ENCODE results near the gene LRRC45. TPM values are rescaled to one million over a fixed set of nuclear protein-coding genes. Genes with fewer than 3 reads are reported as not detected.
A peak's percentile ranks its signal among the peaks of the same experiment; 100 is the strongest.

Gene LRRC45
- total and polyA plus RNA-seq, 9 of the 15 experiments (the other 6 are each of a cell fraction or from before 2014, with no cell fraction given): 3.5 to 21.5 (median 11.2) TPM; not detected in 2

GRCh38 chr17:81991684-81992305 is 31.3 kb upstream of the LRRC45 start:
- H3K9me1 ChIP-seq (ENCODE audit: control insufficient read depth, insufficient read depth, low read length): peaks cover 3% of the 10 kb centered on the region
- H4K20me1 ChIP-seq (replicated peaks; ENCODE audit: control insufficient read depth, insufficient read depth, low read length): no peaks in the 10 kb centered on the region
- ATAC-seq (no peak), DNase-seq (ENCODE audit: extremely low read depth in 1 of 4, low spot score in 3 of 4) (no peak), FAIRE-seq (no peak)
- CTCF ChIA-PET (ENCODE audit: low intra/inter-chr PET ratio): no interaction called here
- intact Hi-C loops (cut with micrococcal nuclease) (no loop called here), in situ Hi-C loops (cut with MboI) (no loop called here)
- no peaks in the 10 kb centered on the region for H3K79me2 ChIP-seq (ENCODE audit: control insufficient read depth, insufficient read depth, low read length)
- H3K27ac ChIP-seq (ENCODE audit: extremely low read depth, low read depth, low read length): no peak overlapping the region
- H3K9me3 ChIP-seq (replicated peaks; ENCODE audit: control insufficient read depth, insufficient read depth, low read depth, low read length): no peaks in the 10 kb centered on the region
- peak overlapping the region in 1 of 2 experiments; percentile 79; a peak in 1 of 4 replicates for H3K9ac ChIP-seq (ENCODE audit: insufficient read depth in 1 of 2, low read depth in 2 of 2, low read length in 2 of 2)
- H3K4me3 ChIP-seq: no peak overlapping the region
- BruUV-seq (replicated peaks): no TSS peak
- POLR2A ChIA-PET: no interaction called here
- peaks cover 6% of the 10 kb centered on the region; the same call in 1 of the 3 replicates for H3K36me3 ChIP-seq (ENCODE audit: control insufficient read depth, insufficient read depth, low read length)
- WGBS (ENCODE audit: insufficient coverage, low coverage, missing lambda C conversion rate): 88% methylated on average over 30 of the region's 31 CpGs
- H3K27me3 ChIP-seq (ENCODE audit: control insufficient read depth in 2 of 2, insufficient read depth in 2 of 2, low read length in 2 of 2): no peaks in the 10 kb centered on the region
- peaks cover 0 to 57% of the 10 kb centered on the region in 2 experiments; a peak in 2 of 5 replicates for H3K4me1 ChIP-seq (replicated peaks in 1 of 2; ENCODE audit: control insufficient read depth in 2 of 2, insufficient read depth in 2 of 2, low read length in 2 of 2)
- no peak overlapping the region for H3K4me2 ChIP-seq (ENCODE audit: insufficient read depth, low read length)
- no peak overlapping the region for H2AFZ ChIP-seq (ENCODE audit: low read depth, low read length)
- TF ChIP-seq POLR2G (IDR thresholded peaks at IDR 0.05; ENCODE audit: low read depth, low read length) (no peak), MLLT1 (IDR thresholded peaks at IDR 0.05) (no peak), XRCC4 (IDR thresholded peaks at IDR 0.05; ENCODE audit: extremely low read depth, insufficient read depth, insufficient read length) (no peak), MAFF (IDR thresholded peaks at IDR 0.05; ENCODE audit: low read length) (no peak), HMBOX1 (IDR thresholded peaks at IDR 0.05) (no peak), RNF2 (IDR thresholded peaks at IDR 0.05) (no peak), JUNB (CRISPR knock-in tag; conservative IDR thresholded peaks at IDR 0.05) (no peak), MTA3 (IDR thresholded peaks at IDR 0.05; ENCODE audit: borderline replicate concordance) (no peak), OTX1 (CRISPR knock-in tag; IDR thresholded peaks at IDR 0.05) (no peak), RREB1 (CRISPR knock-in tag; IDR thresholded peaks at IDR 0.05) (no peak), ZNF253 (CRISPR knock-in tag; conservative IDR thresholded peaks at IDR 0.05) (no peak), ZNF644 (tag; IDR thresholded peaks at IDR 0.05; ENCODE audit: low read depth) (no peak), RBFOX2 (IDR thresholded peaks at IDR 0.05; ENCODE audit: low read depth, low read length) (no peak), DPF2 (IDR thresholded peaks at IDR 0.05) (no peak), MTA1 (IDR thresholded peaks at IDR 0.05; ENCODE audit: borderline replicate concordance) (no peak), THRAP3 (IDR thresholded peaks at IDR 0.05; ENCODE audit: borderline replicate concordance) (no peak), ZNF263 (CRISPR knock-in tag; IDR thresholded peaks at IDR 0.05; ENCODE audit: borderline replicate concordance) (no peak)
